Neural progenitor cell (in vitro differentiated cells): Measurements from ENCODE around the gene HMBS.

Source experiments
- CTCF ChIP-seq: fragments of 200-600 bp; sonication (generic); IDR thresholded peaks from 2 replicates; pipeline ENCODE4 v1.5.1; 2017; ENCODE audit warnings: antibody characterized with exemption, mild to moderate bottlenecking
- EZH2 ChIP-seq: fragments of 200-600 bp; sonication (generic); IDR thresholded peaks from 2 replicates; pipeline ENCODE4 v1.6.1; 2017; ENCODE audit warnings: antibody characterized with exemption, mild to moderate bottlenecking, moderate library complexity
- EZH2phosphoT487 ChIP-seq: fragments of 200-600 bp; sonication (generic); IDR thresholded peaks from 2 replicates; pipeline ENCODE4 v1.6.1; 2017; ENCODE audit warnings: antibody characterized with exemption

- no peak for TF ChIP-seq CTCF
- TF ChIP-seq EZH2: no peak
- TF ChIP-seq EZH2phosphoT487: no peak
Measured at GRCh38 chr11:119092880-119093842, 8.5 kb downstream of the HMBS start.
